Stomach smooth muscle (tissue), 2 donors: ENCODE measurements around the gene CTCFL.
"Not testable (repeated sequence)": the region's sequence is repeated elsewhere in the genome, so short reads cannot be mapped to it uniquely, and the experiment has no call there.

Experiments
- H3K27ac ChIP-seq: one replicate; pipeline ENCODE4 v1.7.0; 2013; ENCODE audit warnings: mild to moderate bottlenecking, low read length, inconsistent platforms
- H3K27me3 ChIP-seq, 2 donors: one replicate each; pipeline ENCODE4 v1.7.0; 2013; ENCODE audit warnings: low read length in 2 of 2; ENCODE audit not compliant: insufficient read depth in 2 of 2, control insufficient read depth in 1 of 2
- H3K36me3 ChIP-seq, 2 donors: one replicate each; pipeline ENCODE4 v1.7.0; 2013; ENCODE audit warnings: low read length in 2 of 2; ENCODE audit not compliant: control insufficient read depth in 2 of 2, insufficient read depth in 2 of 2
- H3K4me1 ChIP-seq: one replicate; pipeline ENCODE4 v1.7.0; 2013; ENCODE audit warnings: low read length; ENCODE audit not compliant: control insufficient read depth, insufficient read depth
- H3K4me3 ChIP-seq, 2 donors: one replicate each; pipeline ENCODE4 v1.7.0; 2013; ENCODE audit warnings: low read length in 2 of 2
- H3K9ac ChIP-seq, 2 donors: one replicate each; pipeline ENCODE4 v1.7.0; 2013; ENCODE audit warnings: low read length in 2 of 2, mild to moderate bottlenecking in 1 of 2
- H3K9me3 ChIP-seq, 2 donors: one replicate each; pipeline ENCODE4 v1.7.0; 2013; ENCODE audit warnings: low read length in 2 of 2; ENCODE audit not compliant: control insufficient read depth in 2 of 2
- donor health status: healthy.
- donor health status: Pancreatic carcinoma.

The CTCFL gene

GRCh38 chr20:57495978-57496377 lies 29.0 kb downstream of the CTCFL start:
- Histone ChIP-seq H3K9ac (no peak overlapping the region), H3K27ac (no peak overlapping the region), H3K9me3 (no peaks in the 10 kb centered on the region), H3K4me1 (peaks cover 8% of the 10 kb centered on the region), H3K27me3 (no peaks in the 10 kb centered on the region), H3K4me3 (no peak overlapping the region), H3K36me3 (no peaks in the 10 kb centered on the region)

- no peaks in the 10 kb centered on the region for H3K9me3 ChIP-seq
- no peaks in the 10 kb centered on the region for H3K36me3 ChIP-seq
- H3K27ac ChIP-seq = peak overlapping the region; percentile 37
- H3K27me3 ChIP-seq = no peaks in the 10 kb centered on the region
- H3K4me3 ChIP-seq = no peak overlapping the region
- peaks cover 8% of the 10 kb centered on the region for H3K4me1 ChIP-seq
- H3K9ac ChIP-seq = no peak overlapping the region
These were observed 31.8 kb downstream of the CTCFL start for GRCh38 chr20:57493091-57493615.

DNA sequence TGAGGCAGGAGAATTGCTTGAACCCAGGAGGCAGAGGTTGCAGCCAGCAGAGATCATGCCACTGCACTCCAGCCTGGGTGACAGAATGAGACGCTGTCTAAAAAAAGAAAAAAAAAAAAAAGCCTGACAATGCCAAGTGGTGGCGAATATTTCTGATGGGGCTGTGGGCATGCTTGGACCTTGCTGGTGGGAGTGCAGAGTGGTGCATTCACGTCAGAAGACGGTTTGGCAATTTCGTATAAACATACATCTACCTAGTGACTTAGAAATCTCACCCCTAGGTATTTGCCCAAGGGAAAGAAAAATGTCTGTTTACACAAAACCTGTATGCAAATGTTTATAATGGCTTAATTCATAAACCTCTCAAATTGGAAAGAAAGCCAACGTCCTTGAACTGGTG lies 33.6 kb downstream of the CTCFL start:
- Histone ChIP-seq H3K36me3 (no peaks in the 10 kb centered on the region), H3K4me1 (peaks cover 8% of the 10 kb centered on the region), H3K4me3 (no peak overlapping the region), H3K27ac (no peak overlapping the region), H3K9ac (no peak overlapping the region), H3K9me3 (no peaks in the 10 kb centered on the region), H3K27me3 (no peaks in the 10 kb centered on the region)

GRCh38 chr20:57488277-57488676 lies 36.7 kb downstream of the CTCFL start:
- H3K36me3 ChIP-seq, H3K9me3 ChIP-seq, H3K4me3 ChIP-seq, H3K4me1 ChIP-seq, H3K9ac ChIP-seq, H3K27me3 ChIP-seq, H3K27ac ChIP-seq: not testable (repeated sequence)

GRCh38 chr20:57485770-57486169 lies 39.2 kb downstream of the CTCFL start:
- Histone ChIP-seq H3K27me3 (no peaks in the 10 kb centered on the region), H3K36me3 (no peaks in the 10 kb centered on the region), H3K27ac (no peak overlapping the region), H3K9ac (no peak overlapping the region), H3K9me3 (no peaks in the 10 kb centered on the region), H3K4me3 (no peak overlapping the region), H3K4me1 (peaks cover 16% of the 10 kb centered on the region)

DNA sequence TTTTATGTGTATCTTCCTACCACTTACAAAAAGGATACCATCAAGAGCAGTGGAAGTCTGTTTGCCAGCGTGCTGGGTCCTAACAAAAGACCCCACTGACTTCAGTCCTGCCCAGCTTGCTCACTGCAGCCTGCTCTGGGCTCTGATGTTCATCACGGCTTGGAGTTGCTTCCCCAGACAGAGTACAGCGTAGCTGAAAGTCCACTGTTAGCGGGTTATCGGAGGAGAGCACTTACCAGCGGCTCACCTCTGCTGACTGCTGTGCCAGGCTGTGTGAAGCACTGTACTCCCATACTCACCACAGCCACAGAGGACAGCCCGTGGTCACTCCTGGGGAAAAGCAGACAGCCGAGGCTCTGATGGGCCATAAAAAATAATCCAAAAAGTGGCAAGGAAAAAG lies 40.2 kb downstream of the CTCFL start:
- Histone ChIP-seq H3K9ac (no peak overlapping the region), H3K9me3 (no peaks in the 10 kb centered on the region), H3K36me3 (no peaks in the 10 kb centered on the region), H3K4me3 (no peak overlapping the region), H3K27me3 (no peaks in the 10 kb centered on the region), H3K27ac (no peak overlapping the region), H3K4me1 (peaks cover 21% of the 10 kb centered on the region)

- H3K36me3 ChIP-seq = no peaks in the 10 kb centered on the region
- no peaks in the 10 kb centered on the region for H3K27me3 ChIP-seq
- no peaks in the 10 kb centered on the region for H3K9me3 ChIP-seq
- H3K27ac ChIP-seq = no peak overlapping the region
- H3K4me3 ChIP-seq = no peak overlapping the region
- peaks cover 21% of the 10 kb centered on the region for H3K4me1 ChIP-seq
- no peak overlapping the region for H3K9ac ChIP-seq
These were observed 41.5 kb downstream of the CTCFL start for GRCh38 chr20:57483287-57484050.

DNA sequence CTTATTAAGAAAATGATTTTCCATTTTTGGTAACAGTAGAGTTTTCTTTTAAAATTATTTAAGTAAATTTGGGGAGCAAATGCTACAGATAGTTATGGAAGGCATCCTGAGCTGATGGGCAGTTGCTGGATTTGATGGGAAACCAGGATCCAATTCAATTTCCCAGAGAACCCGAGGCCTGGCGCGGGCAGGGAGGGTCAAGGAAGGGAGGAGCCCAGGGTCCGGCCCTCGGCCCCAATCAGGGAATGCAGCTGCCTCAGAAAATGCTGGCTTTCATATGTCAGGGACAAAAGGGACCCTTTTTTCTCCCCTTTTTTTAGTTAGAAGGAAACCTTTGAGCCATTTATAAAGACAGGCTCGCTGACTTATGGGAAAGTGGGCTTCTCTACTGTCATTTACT lies 42.1 kb downstream of the CTCFL start:
- Histone ChIP-seq H3K36me3 (no peaks in the 10 kb centered on the region), H3K4me1 (peaks cover 21% of the 10 kb centered on the region), H3K9me3 (no peaks in the 10 kb centered on the region), H3K27me3 (no peaks in the 10 kb centered on the region), H3K27ac (no peak overlapping the region), H3K4me3 (no peak overlapping the region), H3K9ac (no peak overlapping the region)

GRCh38 chr20:57482148-57482547 lies 42.8 kb downstream of the CTCFL start:
- no peaks in the 10 kb centered on the region for H3K27me3 ChIP-seq
- H3K4me1 ChIP-seq = peaks cover 21% of the 10 kb centered on the region
- no peak overlapping the region for H3K27ac ChIP-seq
- H3K9me3 ChIP-seq = no peaks in the 10 kb centered on the region
- no peak overlapping the region for H3K4me3 ChIP-seq
- H3K36me3 ChIP-seq = no peaks in the 10 kb centered on the region
- no peak overlapping the region for H3K9ac ChIP-seq

DNA sequence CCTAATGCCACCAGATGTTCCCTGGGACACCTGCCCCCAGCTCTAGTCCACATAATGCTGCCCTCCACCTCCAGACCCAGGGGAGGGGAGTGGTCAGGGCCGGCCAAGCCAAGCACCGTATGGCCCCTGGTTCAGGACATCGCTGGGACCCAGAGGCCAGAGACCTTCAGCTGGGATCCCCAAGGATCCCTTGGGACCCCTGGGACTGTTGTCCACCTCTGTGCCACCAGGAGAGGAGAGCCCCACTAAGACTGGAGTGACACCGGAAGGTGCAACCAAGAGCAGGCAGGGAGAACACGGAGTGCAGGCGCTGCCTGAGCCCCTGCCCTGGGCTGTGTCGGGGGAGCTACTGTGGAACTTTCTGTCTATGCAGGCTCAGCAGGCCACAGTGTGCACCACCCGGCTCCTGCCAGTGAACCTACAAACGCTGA lies 43.6 kb downstream of the CTCFL start:
- Histone ChIP-seq H3K9me3 (no peaks in the 10 kb centered on the region), H3K27ac (peak overlapping the region; percentile 86), H3K36me3 (no peaks in the 10 kb centered on the region), H3K9ac (peak overlapping the region; percentile 17 to 60), H3K4me1 (peaks cover 21% of the 10 kb centered on the region), H3K4me3 (peak overlapping the region in 1 of 2 donors; percentile 44), H3K27me3 (no peaks in the 10 kb centered on the region)

- Histone ChIP-seq H3K27ac (peak overlapping the region; percentile 86), H3K4me1 (peaks cover 21% of the 10 kb centered on the region), H3K9me3 (no peaks in the 10 kb centered on the region), H3K9ac (peak overlapping the region; percentile 17 to 60), H3K4me3 (peak overlapping the region; percentile 42 to 44), H3K27me3 (no peaks in the 10 kb centered on the region), H3K36me3 (no peaks in the 10 kb centered on the region)
These were observed 44.3 kb downstream of the CTCFL start for GRCh38 chr20:57480444-57481160.
